ENCODE measurements around the gene AKAP6.

AKAP6 gene

GRCh38 chr14:32435411-32435810 lies 106.3 kb downstream of the AKAP6 start:
- in situ Hi-C loops (cut with HindIII; ENCODE audit: low sequenced_read_pairs) = no loop called here

DNA sequence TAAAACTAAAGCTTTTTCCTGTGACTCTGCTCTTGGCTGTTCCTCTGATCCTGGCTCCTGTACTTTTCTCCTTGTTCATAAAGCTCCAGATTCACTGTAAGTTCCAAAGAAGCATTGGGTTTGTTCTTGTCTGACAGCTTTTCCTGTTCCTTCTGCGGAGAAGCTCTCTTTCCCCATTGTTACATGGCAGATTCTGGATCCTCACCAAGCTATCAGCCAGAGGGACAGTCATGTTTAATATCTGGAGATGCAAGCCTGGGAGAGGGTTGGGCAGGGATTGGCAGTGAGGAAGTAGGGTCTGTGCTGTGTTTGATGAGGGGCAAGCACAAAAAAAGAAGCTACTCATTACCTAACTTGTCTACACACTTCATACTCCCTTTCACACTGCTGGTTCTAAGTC lies 107.9 kb downstream of the AKAP6 start:
- in situ Hi-C loops (cut with HindIII; ENCODE audit: low sequenced_read_pairs) = no loop called here

DNA sequence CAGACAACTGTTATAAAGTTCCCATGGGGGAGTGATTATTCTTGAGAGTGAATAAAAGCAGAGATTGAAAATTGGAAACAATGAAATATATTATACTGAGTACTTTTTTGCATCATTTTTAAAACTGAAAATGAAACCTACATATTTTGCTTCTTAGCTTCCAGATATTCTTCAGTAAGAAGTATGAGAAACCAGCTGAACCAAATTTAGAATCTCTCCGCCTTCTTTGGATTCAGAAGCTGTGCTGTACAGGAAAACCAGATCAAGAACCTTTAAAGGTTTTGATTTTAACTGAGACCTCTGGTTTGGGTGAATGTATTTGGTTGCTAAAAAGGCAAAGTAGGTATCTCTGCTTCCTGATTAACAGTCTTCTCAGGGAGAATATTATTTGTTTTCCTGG lies 109.4 kb downstream of the AKAP6 start:
- in situ Hi-C loops (cut with HindIII; ENCODE audit: low sequenced_read_pairs) = no loop called here

- in situ Hi-C loops (cut with HindIII; ENCODE audit: low sequenced_read_pairs) = no loop called here
Measured at GRCh38 chr14:32443890-32444661, 115.0 kb downstream of the AKAP6 start.

DNA sequence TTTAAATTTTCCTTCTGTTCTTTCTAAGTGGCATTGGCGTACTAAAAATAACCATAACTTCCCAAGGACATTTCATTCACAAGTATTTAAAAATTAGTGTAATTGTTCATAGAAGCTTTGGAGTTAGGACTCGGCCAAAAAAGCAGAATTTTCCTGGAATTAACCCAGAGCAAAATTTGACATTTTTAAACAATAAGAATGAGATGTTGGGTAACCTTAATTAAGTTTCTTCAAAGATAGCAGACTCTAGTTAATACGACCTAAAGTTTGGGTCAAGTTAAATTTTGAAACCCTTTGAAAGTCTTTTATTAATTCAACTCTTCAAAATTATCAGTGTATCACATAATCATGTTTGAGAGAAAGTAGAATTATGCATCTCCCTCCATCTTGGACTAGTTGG lies 118.3 kb downstream of the AKAP6 start:
- in situ Hi-C loops (cut with HindIII; ENCODE audit: low sequenced_read_pairs) = no loop called here

DNA sequence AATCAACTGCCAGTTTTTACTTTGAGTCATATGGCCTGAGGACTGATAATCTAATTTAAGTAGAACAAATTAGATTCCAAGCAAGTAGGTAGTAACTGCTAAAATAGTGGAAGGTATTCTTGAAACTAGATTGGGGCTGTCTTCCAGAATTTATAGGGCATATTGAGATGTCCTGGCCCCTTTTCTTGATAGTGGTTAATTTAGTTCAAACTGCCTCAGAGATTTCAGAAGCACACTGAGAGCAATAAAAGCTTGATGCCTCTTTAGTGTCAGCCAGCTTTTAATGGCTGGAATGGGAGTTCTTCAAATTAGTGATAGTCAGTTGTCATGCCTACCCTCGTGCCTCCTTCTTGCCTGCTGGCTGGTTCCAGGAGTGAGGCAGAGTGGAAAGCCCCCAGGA lies 120.5 kb downstream of the AKAP6 start:
- in situ Hi-C loops (cut with HindIII; ENCODE audit: low sequenced_read_pairs) = no loop called here

DNA sequence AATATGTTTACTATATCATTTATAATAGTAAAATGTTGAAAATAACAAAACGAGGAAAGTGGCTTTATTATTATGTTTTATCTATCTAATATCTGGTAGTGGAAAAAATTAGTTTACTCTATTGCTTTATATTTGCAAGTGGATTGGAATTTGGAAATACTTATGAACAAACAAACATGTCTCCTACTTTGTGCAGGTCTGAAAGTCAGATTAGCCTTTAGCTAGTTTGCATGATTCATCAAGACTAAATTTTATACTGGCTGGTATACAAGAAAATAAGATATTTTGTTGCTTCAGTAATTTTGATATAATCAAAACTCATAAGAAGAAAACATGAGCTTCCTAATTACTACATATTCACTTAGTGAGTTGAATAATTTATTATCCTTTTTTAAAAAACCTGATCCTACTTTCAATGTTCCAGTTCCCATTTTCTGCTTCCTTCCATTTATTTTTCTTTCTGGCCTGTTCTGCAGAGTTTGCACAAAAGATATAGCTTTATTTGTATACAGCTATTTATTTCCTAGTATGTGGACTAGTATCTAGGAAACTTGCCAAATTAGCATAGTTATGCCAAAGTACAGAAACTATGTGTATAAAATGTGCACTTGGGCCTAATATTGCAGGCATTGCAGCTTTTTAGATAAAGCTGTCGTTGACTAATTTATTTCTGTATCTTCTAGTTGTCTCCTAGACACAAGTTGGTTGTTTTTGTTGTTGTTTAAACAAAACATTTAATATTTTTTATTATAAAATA lies 122.0 kb downstream of the AKAP6 start:
- in situ Hi-C loops (cut with HindIII; ENCODE audit: low sequenced_read_pairs) = no loop called here

- in situ Hi-C loops (cut with HindIII; ENCODE audit: low sequenced_read_pairs) = no loop called here
Measured at GRCh38 chr14:32453857-32454810, 125.0 kb downstream of the AKAP6 start.

- in situ Hi-C loops (cut with HindIII; ENCODE audit: low sequenced_read_pairs) = no loop called here
Measured at GRCh38 chr14:32457213-32457920, 128.3 kb downstream of the AKAP6 start.

DNA sequence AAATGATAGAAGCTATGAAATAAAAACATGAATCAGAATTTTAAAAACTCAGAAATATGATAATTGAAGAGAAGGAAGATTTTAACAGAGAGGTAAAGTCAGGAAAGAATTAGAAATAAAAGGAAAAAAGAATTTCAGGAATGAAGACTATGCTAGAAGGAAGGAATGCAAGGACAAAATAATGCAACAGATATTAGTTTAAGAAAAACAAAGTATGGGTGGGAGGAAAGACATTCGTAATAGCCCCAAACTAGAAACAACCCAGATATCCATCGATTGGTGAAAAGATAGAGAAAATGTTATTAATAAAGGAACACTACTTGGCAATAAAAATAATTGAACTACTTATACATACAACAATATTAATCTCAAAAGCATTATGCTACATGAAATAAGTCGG lies 129.6 kb downstream of the AKAP6 start:
- in situ Hi-C loops (cut with HindIII; ENCODE audit: low sequenced_read_pairs) = no loop called here

DNA sequence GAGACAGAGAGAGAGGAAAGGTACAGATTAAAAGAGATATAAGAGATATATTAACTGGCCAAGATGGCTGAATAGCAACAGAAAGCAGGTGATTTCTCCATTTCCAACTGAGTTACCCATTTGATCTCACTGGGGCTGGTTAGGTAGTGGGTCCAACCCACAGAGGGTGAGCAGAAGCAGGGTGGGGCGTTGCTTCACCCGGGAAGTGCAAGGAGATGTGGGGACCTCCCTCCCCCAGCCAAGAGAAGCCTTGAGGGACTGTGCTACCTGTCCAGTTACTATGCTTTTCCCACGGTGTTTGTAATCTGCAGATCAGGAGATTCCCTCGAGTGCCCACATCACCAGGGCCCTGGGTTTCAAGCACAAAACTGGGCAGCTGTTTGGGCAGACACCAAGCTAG lies 131.2 kb downstream of the AKAP6 start:
- in situ Hi-C loops (cut with HindIII; ENCODE audit: low sequenced_read_pairs) = loop anchor here (5.0 kb wide), 1 partner anchor 88 kb away; no protein-coding TSS in a partner anchor

- in situ Hi-C loops (cut with HindIII; ENCODE audit: low sequenced_read_pairs) = loop anchor here (5.0 kb wide), 1 partner anchor 90 kb away; no protein-coding TSS in a partner anchor
Measured at GRCh38 chr14:32462553-32462952, 133.5 kb downstream of the AKAP6 start.

GRCh38 chr14:32468955-32469354 lies 139.9 kb downstream of the AKAP6 start:
- in situ Hi-C loops (cut with HindIII; ENCODE audit: low sequenced_read_pairs) = no loop called here

GRCh38 chr14:32469388-32470160 lies 140.5 kb downstream of the AKAP6 start:
- in situ Hi-C loops (cut with HindIII; ENCODE audit: low sequenced_read_pairs) = no loop called here

DNA sequence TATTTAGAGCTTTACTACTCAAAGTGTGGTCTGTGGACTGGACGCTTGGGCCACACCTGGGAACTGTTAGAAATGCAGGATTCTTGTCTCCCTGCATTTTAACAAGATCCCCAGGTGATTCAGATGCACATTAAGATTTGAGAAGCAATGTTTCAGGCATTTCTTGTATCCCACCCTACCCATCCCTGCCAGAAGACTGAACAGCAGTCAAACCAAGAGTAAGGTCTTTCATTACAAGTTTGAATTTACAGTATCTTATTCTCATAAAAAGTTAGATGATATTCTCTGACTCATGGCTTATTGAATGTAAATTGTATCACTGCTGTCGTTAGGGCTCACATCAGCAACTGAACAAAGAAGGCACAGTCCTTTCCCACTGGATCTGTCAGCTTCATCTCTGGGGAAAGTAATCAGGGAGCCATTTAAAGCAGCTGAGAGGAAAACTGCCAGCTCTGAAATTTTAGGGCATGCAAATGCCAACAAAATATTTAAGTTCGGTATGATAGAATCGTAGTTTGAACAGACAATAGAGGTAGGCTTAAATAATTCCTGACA lies 141.1 kb downstream of the AKAP6 start:
- in situ Hi-C loops (cut with HindIII; ENCODE audit: low sequenced_read_pairs) = no loop called here

DNA sequence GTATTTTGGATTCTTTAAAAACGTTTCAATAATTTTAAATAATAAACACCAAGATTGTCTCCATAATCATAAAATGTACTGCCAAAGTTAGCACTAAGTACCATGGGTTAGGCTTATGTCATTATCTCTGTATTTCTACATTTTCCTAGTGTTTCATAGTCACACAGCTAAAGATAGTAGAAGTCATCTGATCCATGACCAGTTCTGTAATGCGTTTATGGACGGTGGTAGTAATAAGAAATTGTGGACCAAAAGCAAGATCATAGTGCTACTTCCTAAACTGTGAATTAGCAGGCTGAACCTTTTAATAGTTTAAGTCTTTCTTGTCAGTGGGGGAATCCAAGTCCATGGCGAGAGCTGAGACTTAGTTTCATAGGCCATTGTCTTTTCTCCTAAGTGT lies 142.1 kb downstream of the AKAP6 start:
- in situ Hi-C loops (cut with HindIII; ENCODE audit: low sequenced_read_pairs) = no loop called here

GRCh38 chr14:32472076-32472475 lies 143.0 kb downstream of the AKAP6 start:
- in situ Hi-C loops (cut with HindIII; ENCODE audit: low sequenced_read_pairs) = no loop called here

GRCh38 chr14:32472512-32473463 lies 143.7 kb downstream of the AKAP6 start:
- in situ Hi-C loops (cut with HindIII; ENCODE audit: low sequenced_read_pairs) = no loop called here

Data from endothelial cell of hepatic sinusoid (primary cell).